ENCODE data around the gene RXRA. TPM values are rescaled to one million over a fixed set of nuclear protein-coding genes. Genes with fewer than 3 reads are reported as not detected.

Gene RXRA
- total RNA-seq, 2 donors from 2014 or later = 34.5 to 50.8 TPM

DNA sequence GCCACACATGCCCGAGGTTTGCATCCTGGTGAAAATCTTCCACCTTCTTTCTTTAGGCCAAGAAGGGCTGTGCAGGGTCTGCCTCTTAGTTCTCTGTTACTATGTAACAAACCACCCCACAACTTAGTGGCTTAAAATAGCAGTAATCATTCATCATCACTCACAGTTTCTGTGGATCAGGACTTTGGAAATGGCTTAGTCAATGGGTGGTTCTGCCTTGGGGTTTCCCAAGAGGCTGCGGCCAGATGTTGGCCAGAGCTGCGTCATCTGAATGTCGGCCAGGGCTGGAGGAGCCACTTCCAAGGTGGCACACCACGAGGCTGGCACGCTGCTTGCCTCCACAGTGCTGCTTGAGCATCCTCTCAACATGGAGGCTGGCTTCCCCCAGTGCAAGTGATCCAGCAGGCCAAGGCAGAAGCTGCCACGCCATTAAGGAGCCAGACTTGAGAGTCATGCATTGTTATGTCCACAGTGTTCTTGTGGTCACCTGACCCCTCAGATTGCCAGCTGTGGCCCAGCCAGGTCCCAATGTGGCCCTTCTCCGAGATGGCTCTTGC is 135.2 kb downstream of the RXRA start:
- TF ChIP-seq, protein P1, sequence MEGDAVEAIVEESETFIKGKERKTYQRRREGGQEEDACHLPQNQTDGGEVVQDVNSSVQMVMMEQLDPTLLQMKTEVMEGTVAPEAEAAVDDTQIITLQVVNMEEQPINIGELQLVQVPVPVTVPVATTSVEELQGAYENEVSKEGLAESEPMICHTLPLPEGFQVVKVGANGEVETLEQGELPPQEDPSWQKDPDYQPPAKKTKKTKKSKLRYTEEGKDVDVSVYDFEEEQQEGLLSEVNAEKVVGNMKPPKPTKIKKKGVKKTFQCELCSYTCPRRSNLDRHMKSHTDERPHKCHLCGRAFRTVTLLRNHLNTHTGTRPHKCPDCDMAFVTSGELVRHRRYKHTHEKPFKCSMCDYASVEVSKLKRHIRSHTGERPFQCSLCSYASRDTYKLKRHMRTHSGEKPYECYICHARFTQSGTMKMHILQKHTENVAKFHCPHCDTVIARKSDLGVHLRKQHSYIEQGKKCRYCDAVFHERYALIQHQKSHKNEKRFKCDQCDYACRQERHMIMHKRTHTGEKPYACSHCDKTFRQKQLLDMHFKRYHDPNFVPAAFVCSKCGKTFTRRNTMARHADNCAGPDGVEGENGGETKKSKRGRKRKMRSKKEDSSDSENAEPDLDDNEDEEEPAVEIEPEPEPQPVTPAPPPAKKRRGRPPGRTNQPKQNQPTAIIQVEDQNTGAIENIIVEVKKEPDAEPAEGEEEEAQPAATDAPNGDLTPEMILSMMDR (IDR thresholded peaks at IDR 0.05) = no peak
- H3K36me3 ChIP-seq = no peaks in the 10 kb centered on the region
- H3K4me1 ChIP-seq = peaks cover 0 to 28% of the 10 kb centered on the region in 2 donors
- no peaks in the 10 kb centered on the region for H3K27me3 ChIP-seq
- no peak for DNase-seq (ENCODE audit: low spot score)
- no peak overlapping the region for H3K27ac ChIP-seq
- no peak overlapping the region for H3K4me3 ChIP-seq
- H3K9me3 ChIP-seq = no peaks in the 10 kb centered on the region

DNA sequence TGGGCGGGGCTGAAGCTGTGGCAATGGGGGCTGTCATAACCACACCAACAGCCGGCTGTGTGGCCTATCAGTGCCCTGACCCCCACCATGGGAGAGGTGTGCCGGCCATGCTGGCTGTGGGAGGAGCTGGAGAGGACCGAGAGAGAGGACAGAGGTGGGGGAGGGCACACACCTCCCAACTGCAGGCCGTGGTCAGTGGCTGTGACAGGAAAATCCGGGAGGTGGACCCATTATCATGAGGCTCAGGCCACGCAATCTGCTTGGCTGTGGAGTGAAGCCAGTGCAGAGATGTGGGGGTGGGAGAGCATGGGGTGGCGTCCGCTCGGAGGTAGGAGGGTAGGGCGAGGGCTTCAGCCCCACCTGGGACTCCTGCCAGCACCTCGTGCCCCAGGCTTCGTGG is 136.1 kb downstream of the RXRA start:
- DNase-seq (ENCODE audit: low spot score) = no peak
- no peaks in the 10 kb centered on the region for H3K9me3 ChIP-seq
- H3K27me3 ChIP-seq = no peaks in the 10 kb centered on the region
- TF ChIP-seq, protein P1 (IDR thresholded peaks at IDR 0.05) = no peak
- H3K36me3 ChIP-seq = no peaks in the 10 kb centered on the region
- H3K27ac ChIP-seq = no peak overlapping the region
- H3K4me3 ChIP-seq = no peak overlapping the region
- H3K4me1 ChIP-seq = peaks cover 0 to 20% of the 10 kb centered on the region in 2 donors

DNA sequence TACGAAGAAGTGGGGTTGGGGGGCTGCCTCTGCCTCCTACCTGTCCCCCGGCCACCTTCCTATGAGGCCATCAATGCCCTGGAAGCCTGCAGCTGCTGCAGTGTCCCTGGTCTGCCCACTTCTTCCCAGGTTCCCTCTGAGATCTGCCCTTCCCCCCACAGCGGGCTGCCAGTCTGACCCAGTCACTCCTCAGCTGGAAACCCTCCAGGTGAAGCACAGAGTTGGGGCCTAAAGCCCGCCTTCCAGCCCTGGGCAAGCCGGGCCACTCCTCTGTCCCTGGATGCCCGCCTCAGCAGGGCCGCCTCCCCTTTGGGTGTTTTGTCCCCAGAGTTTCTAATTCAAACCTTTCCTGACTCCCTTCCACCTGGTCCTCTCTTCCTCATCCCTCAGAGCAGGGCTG is 137.0 kb downstream of the RXRA start:
- Histone ChIP-seq H3K4me3 (no peak overlapping the region), H3K36me3 (no peaks in the 10 kb centered on the region), H3K27ac (no peak overlapping the region), H3K9me3 (no peaks in the 10 kb centered on the region), H3K27me3 (no peaks in the 10 kb centered on the region), H3K4me1 (peaks cover 0 to 11% of the 10 kb centered on the region in 2 donors)
- TF ChIP-seq, protein P1 (IDR thresholded peaks at IDR 0.05) = no peak
- no peak for DNase-seq (ENCODE audit: low spot score)

DNA sequence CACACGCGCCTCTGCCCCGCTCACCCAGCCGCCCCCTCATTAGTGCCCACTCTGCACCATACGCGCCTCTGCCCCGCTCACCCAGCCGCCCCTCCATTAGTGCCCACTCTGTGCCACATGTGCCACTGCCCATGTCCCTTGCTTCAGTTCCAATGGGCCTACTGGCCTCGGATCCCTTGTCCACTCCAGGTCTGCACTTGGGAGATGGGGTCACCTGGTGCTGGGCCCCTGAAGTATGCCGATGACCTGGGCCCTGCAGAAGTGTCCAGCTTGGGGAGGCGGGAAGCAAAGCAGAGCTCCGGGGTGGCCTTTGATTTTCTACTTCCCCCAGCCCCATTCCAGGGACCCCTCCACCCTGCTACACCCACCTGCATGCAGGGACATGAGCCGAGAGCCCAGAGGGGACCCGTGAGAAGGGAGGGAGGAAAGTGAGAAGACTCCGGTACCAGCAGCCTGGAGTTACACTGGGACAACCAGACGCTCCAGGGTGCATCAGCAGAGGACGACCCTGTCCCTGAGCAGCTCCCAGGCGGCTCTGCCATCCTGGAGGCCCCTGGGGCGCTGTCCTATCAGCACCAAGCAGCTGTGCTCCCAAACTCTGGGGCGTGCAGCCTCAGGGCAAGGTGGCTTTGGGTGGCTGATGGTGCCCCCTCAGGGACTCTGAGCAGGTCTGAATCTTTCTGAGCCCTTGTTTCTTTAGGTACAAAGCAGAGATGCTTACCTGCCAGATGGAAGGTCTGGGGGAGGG is 140.8 kb downstream of the RXRA start:
- TF ChIP-seq, protein P1 (IDR thresholded peaks at IDR 0.05) = no peak
- H3K4me1 ChIP-seq = peaks cover 0 to 15% of the 10 kb centered on the region in 2 donors
- DNase-seq (ENCODE audit: low spot score) = no peak
- no peaks in the 10 kb centered on the region for H3K9me3 ChIP-seq
- no peaks in the 10 kb centered on the region for H3K27me3 ChIP-seq
- H3K36me3 ChIP-seq = no peaks in the 10 kb centered on the region
- no peak overlapping the region for H3K27ac ChIP-seq
- H3K4me3 ChIP-seq = no peak overlapping the region

DNA sequence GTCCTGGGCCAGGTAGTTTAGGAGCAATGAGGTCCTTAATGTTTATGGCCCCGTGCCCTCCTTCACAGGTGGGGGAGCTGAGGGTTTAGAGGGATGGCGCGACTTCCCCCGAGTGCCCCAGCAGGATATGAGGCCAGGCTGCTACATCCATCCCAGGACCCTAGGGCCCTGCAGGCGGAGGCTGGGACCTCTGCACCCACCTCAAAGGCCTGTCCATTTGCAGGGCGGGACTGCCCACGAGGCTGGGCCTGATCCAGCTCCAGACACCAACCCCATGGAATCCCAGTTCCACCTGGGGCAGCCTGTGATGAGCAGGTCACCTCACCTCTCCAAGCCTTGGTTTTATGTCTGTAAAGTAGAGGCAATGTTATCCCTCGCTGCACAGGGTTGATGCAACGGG is 142.1 kb downstream of the RXRA start:
- Histone ChIP-seq H3K27ac (no peak overlapping the region), H3K4me3 (no peak overlapping the region), H3K9me3 (no peaks in the 10 kb centered on the region), H3K36me3 (no peaks in the 10 kb centered on the region), H3K27me3 (no peaks in the 10 kb centered on the region), H3K4me1 (peaks cover 0 to 27% of the 10 kb centered on the region in 2 donors)
- TF ChIP-seq, protein P1 (IDR thresholded peaks at IDR 0.05) = no peak
- DNase-seq (ENCODE audit: low spot score) = no peak

Measured in right atrium auricular region (tissue), 2 donors.